ENCODE results near the gene PKM.
A peak's percentile ranks its signal among the peaks of the same experiment; 100 is the strongest.

Gene PKM

GRCh38 chr15:72238586-72238985 is 7.6 kb upstream of the PKM start:
- Histone ChIP-seq H3K36me3 (peaks cover 32 to 52% (median 46%) of the 10 kb centered on the region in 11 experiments), H3K4me3 (no peak overlapping the region), H4K20me1 (no peaks in the 10 kb centered on the region), H3K9me3 (replicated peaks in 1 of 11) (no peaks in the 10 kb centered on the region), H3K4me2 (peak overlapping the region in 7 of 11 experiments; percentile 7 to 98 (median 94); a peak in 13 of 22 replicates), H3K9ac (peak overlapping the region in 1 of 11 experiments; percentile 88; a peak in 2 of 22 replicates), H3K27me3 (no peaks in the 10 kb centered on the region), H3K27ac (peak overlapping the region; percentile 5 to 99 (median 94); a peak in 21 of 22 replicates), H3K4me1 (peaks cover 19 to 62% (median 43%) of the 10 kb centered on the region in 10 experiments)
- TF ChIP-seq Cebpa-rat (IDR thresholded peaks at IDR 0.05), result no peak

GRCh38 chr15:72237853-72238224 is 6.8 kb upstream of the PKM start:
- H3K27me3 ChIP-seq, result no peaks in the 10 kb centered on the region
- H3K27ac ChIP-seq, result peak overlapping the region; percentile 64 to 99 (median 94)
- peaks cover 24 to 44% (median 39%) of the 10 kb centered on the region in 11 experiments for H3K36me3 ChIP-seq
- H3K4me3 ChIP-seq, result peak overlapping the region in 5 of 10 experiments; percentile 6 to 73 (median 61); a peak in 4 of 20 replicates
- H3K9ac ChIP-seq, result peak overlapping the region; percentile 49 to 92 (median 84); a peak in 21 of 22 replicates
- peaks cover 19 to 65% (median 48%) of the 10 kb centered on the region in 10 experiments for H3K4me1 ChIP-seq
- no peaks in the 10 kb centered on the region for H4K20me1 ChIP-seq
- H3K4me2 ChIP-seq, result peak overlapping the region; percentile 73 to 98 (median 91)
- no peak for TF ChIP-seq Cebpa-rat (IDR thresholded peaks at IDR 0.05)
- no peaks in the 10 kb centered on the region for H3K9me3 ChIP-seq (replicated peaks in 1 of 11)

DNA sequence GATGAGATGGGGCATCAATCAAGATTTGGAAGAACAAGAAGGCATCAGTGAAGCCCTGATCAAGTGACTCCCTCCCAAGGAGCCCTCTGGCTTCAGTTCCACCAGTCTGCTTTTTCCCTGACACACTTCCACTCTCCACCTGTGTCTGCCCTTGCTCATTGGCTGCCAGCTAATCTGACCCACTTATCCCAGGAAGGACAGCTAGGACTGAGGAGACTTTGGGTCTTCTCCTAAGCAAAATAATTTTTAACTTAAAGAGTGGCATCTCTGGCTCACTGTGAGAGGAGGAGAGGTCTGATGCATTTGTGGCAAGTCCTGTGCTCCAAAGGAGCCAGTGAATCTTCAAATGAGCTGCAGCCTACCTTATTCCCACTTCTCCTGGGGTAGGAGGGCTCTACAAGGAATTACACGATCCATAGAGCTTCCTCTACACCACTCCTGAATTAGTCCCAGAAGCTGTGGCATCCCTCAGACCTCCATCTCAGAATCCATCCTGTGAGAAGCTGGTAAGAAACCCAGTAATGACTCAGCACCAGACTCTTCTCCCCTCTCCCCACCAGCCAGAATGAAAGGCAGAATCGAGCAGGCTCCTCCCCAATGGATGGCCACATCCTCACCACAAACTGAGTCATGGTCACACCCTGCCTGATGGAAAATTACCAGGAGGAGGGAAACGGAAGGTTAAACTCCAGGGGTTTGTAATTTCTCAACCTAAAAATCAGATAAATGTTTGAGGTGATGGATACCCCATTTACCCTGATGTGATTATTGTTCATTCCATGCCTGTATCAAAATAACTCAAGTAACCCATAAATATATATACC is 6.3 kb upstream of the PKM start:
- H3K9me3 ChIP-seq (replicated peaks in 1 of 11), result no peaks in the 10 kb centered on the region
- peak overlapping the region in 9 of 10 experiments; percentile 35 to 73 (median 56); a peak in 17 of 20 replicates for H3K4me3 ChIP-seq
- H4K20me1 ChIP-seq, result no peaks in the 10 kb centered on the region
- H3K27ac ChIP-seq, result peak overlapping the region; percentile 64 to 99 (median 94)
- peaks cover 18 to 38% (median 33%) of the 10 kb centered on the region in 11 experiments for H3K36me3 ChIP-seq
- TF ChIP-seq Cebpa-rat (IDR thresholded peaks at IDR 0.05), result peak in 2 of 11 experiments; percentile 33 to 58; a peak in 3 of 22 replicates
- peak overlapping the region; percentile 73 to 98 (median 91) for H3K4me2 ChIP-seq
- H3K4me1 ChIP-seq, result peaks cover 25 to 71% (median 54%) of the 10 kb centered on the region in 10 experiments
- no peaks in the 10 kb centered on the region for H3K27me3 ChIP-seq
- peak overlapping the region; percentile 69 to 92 (median 84) for H3K9ac ChIP-seq

- peaks cover 31 to 75% (median 59%) of the 10 kb centered on the region in 10 experiments for H3K4me1 ChIP-seq
- TF ChIP-seq Cebpa-rat (IDR thresholded peaks at IDR 0.05), result no peak
- H3K36me3 ChIP-seq, result peaks cover 11 to 31% (median 25%) of the 10 kb centered on the region in 11 experiments
- peak overlapping the region in 9 of 10 experiments; percentile 35 to 73 (median 56); a peak in 16 of 20 replicates for H3K4me3 ChIP-seq
- H3K27ac ChIP-seq, result peak overlapping the region; percentile 64 to 99 (median 94)
- H3K4me2 ChIP-seq, result peak overlapping the region; percentile 73 to 98 (median 91)
- no peaks in the 10 kb centered on the region for H3K9me3 ChIP-seq (replicated peaks in 1 of 11)
- no peaks in the 10 kb centered on the region for H3K27me3 ChIP-seq
- H3K9ac ChIP-seq, result peak overlapping the region; percentile 69 to 92 (median 84); a peak in 20 of 22 replicates
- no peaks in the 10 kb centered on the region for H4K20me1 ChIP-seq
Observed at GRCh38 chr15:72236381-72237003, 5.5 kb upstream of the PKM start.

DNA sequence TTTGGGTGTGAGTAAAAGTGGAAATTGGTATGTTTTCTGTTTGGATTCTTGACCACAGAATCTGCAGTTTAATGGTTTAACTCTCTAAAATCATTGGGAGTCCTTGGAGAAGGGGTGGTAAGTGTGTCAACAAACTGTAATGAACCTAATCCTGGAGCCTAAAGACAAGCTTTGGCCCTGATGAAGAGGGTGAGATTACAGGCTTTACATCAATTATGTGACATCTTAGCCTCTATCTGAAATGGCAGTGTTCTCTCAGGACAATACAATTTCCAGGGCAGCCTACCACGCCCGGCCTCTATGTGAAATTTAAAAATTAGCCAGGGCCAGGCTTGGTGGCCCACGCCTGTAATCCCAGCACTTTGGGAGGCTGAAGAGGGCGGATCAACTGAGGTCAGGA is 4.3 kb upstream of the PKM start:
- Histone ChIP-seq H3K27me3 (no peaks in the 10 kb centered on the region), H3K36me3 (peaks cover 0 to 19% (median 13%) of the 10 kb centered on the region in 11 experiments; a peak in 16 of 22 replicates), H3K4me2 (peak overlapping the region in 6 of 11 experiments; percentile 41 to 98 (median 94); a peak in 11 of 22 replicates), H3K4me3 (no peak overlapping the region), H4K20me1 (peaks cover 0 to under 1% (median 0%) of the 10 kb centered on the region in 11 experiments; a peak in 3 of 22 replicates), H3K4me1 (peaks cover 31 to 75% (median 59%) of the 10 kb centered on the region in 10 experiments), H3K9ac (no peak overlapping the region), H3K27ac (peak overlapping the region in 7 of 11 experiments; percentile 19 to 99 (median 94); a peak in 12 of 22 replicates), H3K9me3 (replicated peaks in 1 of 11) (no peaks in the 10 kb centered on the region)
- no peak for TF ChIP-seq Cebpa-rat (IDR thresholded peaks at IDR 0.05)

- TF ChIP-seq Cebpa-rat (IDR thresholded peaks at IDR 0.05), result no peak
- H3K9me3 ChIP-seq (replicated peaks in 1 of 11), result no peaks in the 10 kb centered on the region
- H4K20me1 ChIP-seq, result peaks cover 9 to 16% (median 15%) of the 10 kb centered on the region in 11 experiments; a peak in 21 of 22 replicates
- H3K27ac ChIP-seq, result peak overlapping the region in 3 of 11 experiments; percentile 7 to 34 (median 31); a peak in 3 of 22 replicates
- peaks cover 0 to 11% (median 0%) of the 10 kb centered on the region in 11 experiments; a peak in 8 of 22 replicates for H3K36me3 ChIP-seq
- no peaks in the 10 kb centered on the region for H3K27me3 ChIP-seq
- H3K4me3 ChIP-seq, result no peak overlapping the region
- H3K9ac ChIP-seq, result no peak overlapping the region
- H3K4me1 ChIP-seq, result peaks cover 33 to 69% (median 58%) of the 10 kb centered on the region in 10 experiments
- H3K4me2 ChIP-seq, result peak overlapping the region in 5 of 11 experiments; percentile 33 to 96 (median 89); a peak in 9 of 22 replicates
Observed at GRCh38 chr15:72233769-72234168, 2.8 kb upstream of the PKM start.

- peak overlapping the region; percentile 78 to 99 (median 96) for H3K4me3 ChIP-seq
- peak overlapping the region; percentile 91 to 100 (median 99) for H3K9ac ChIP-seq
- peak overlapping the region; percentile 85 to 100 (median 99) for H3K27ac ChIP-seq
- peaks cover 35 to 70% (median 53%) of the 10 kb centered on the region in 10 experiments for H3K4me1 ChIP-seq
- no peak for TF ChIP-seq Cebpa-rat (IDR thresholded peaks at IDR 0.05)
- H3K4me2 ChIP-seq, result peak overlapping the region; percentile 83 to 98 (median 90)
- H3K9me3 ChIP-seq (replicated peaks in 1 of 11), result no peaks in the 10 kb centered on the region
- H4K20me1 ChIP-seq, result peaks cover 27 to 34% (median 33%) of the 10 kb centered on the region in 11 experiments; a peak in 21 of 22 replicates
- peaks cover 0 to 16% (median 0%) of the 10 kb centered on the region in 11 experiments; a peak in 11 of 22 replicates for H3K36me3 ChIP-seq
- no peaks in the 10 kb centered on the region for H3K27me3 ChIP-seq
Observed at GRCh38 chr15:72231833-72232478, 966 bp upstream of the PKM start.
